GM23248 (cell line): ENCODE results near the gene MYLK. TPM values are rescaled to one million over a fixed set of nuclear protein-coding genes. Genes with fewer than 3 reads are reported as not detected.

ENCODE experiments used
- DNase-seq: peaks from one replicate; pipeline ENCODE4 v3.0.0-alpha.2; 2015
- H2AFZ ChIP-seq: fragments of 200-600 bp; sonication (generic); 2 replicates; pipeline ENCODE4 v1.6.1; 2016; ENCODE audit warnings: antibody characterized with exemption
- H3F3A ChIP-seq: fragments of 200-600 bp; sonication (generic); 2 replicates; pipeline ENCODE4 v1.6.1; 2016; ENCODE audit warnings: mild to moderate bottlenecking, antibody characterized with exemption, mixed run types; ENCODE audit not compliant: insufficient read depth
- H3K27ac ChIP-seq: fragments of 200-600 bp; sonication (generic); 2 replicates; pipeline ENCODE4 v1.5.1; 2016; ENCODE audit warnings: mild to moderate bottlenecking
- H3K27me3 ChIP-seq: fragments of 200-600 bp; sonication (generic); replicated peaks from 2 replicates; pipeline ENCODE4 v1.6.1; 2016; ENCODE audit warnings: mild to moderate bottlenecking; ENCODE audit not compliant: insufficient read depth
- H3K36me3 ChIP-seq: fragments of 200-600 bp; sonication (generic); 2 replicates; pipeline ENCODE4 v1.6.1; 2016; ENCODE audit warnings: low read depth, mild to moderate bottlenecking
- H3K4me1 ChIP-seq: fragments of 200-600 bp; sonication (generic); 2 replicates; pipeline ENCODE4 v1.6.1; 2016; ENCODE audit warnings: mild to moderate bottlenecking; ENCODE audit not compliant: insufficient read depth
- H3K4me2 ChIP-seq: fragments of 200-600 bp; sonication (generic); one replicate; pipeline ENCODE4 v1.6.1; 2016; ENCODE audit warnings: mild to moderate bottlenecking; ENCODE audit not compliant: unreplicated experiment
- H3K4me3 ChIP-seq: fragments of 200-600 bp; sonication (generic); 2 replicates; pipeline ENCODE4 v1.5.1; 2016; ENCODE audit warnings: mild to moderate bottlenecking
- H3K79me2 ChIP-seq: fragments of 200-600 bp; sonication (generic); 2 replicates; pipeline ENCODE4 v1.6.1; 2016; ENCODE audit warnings: mild to moderate bottlenecking; ENCODE audit not compliant: insufficient read depth
- H3K9ac ChIP-seq: fragments of 200-600 bp; sonication (generic); 2 replicates; pipeline ENCODE4 v1.6.1; 2016; ENCODE audit warnings: mild to moderate bottlenecking
- H3K9me2 ChIP-seq: fragments of 200-600 bp; sonication (generic); 2 replicates; pipeline ENCODE4 v1.6.1; 2016; ENCODE audit warnings: mixed run types, mild to moderate bottlenecking, moderate library complexity; ENCODE audit not compliant: insufficient read depth
- H3K9me3 ChIP-seq: fragments of 200-600 bp; sonication (generic); one replicate; pipeline ENCODE4 v1.6.1; 2017; ENCODE audit warnings: low read depth
- H4K20me1 ChIP-seq: fragments of 200-600 bp; sonication (generic); 2 replicates; pipeline ENCODE4 v1.6.0; 2016; ENCODE audit not compliant: insufficient read depth
- EZH2 ChIP-seq: fragments of 200-600 bp; sonication (generic); IDR thresholded peaks from 2 replicates; pipeline ENCODE4 v1.6.1; 2018; ENCODE audit warnings: antibody characterized with exemption, mild to moderate bottlenecking; ENCODE audit not compliant: insufficient read depth, poor library complexity, severe bottlenecking
- EZH2phosphoT487 ChIP-seq: fragments of 200-600 bp; sonication (generic); IDR thresholded peaks from 2 replicates; pipeline ENCODE4 v1.6.1; 2018; ENCODE audit warnings: antibody characterized with exemption, moderate library complexity, mild to moderate bottlenecking, low read depth; ENCODE audit not compliant: insufficient read depth
- WGBS, 2 experiments: methylation state at CpG; one replicate each; pipeline ENCODE4 v1.1.6; 2015 to 2017; ENCODE audit warnings: low lambda C conversion rate in 2 of 2, low coverage in 1 of 2; ENCODE audit errors: missing lambda C conversion rate in 2 of 2; 5-methylcytosine and 5-hydroxymethylcytosine counted together
- in situ Hi-C: fragments of 300-500 bp; cut with MboI; formaldehyde crosslinking; loops from 2 replicates; pipeline ENCODE4 v1.15.0; 2020
- polyA plus RNA-seq: library from polyadenylated mRNA; unstranded; fragments of >200 nt; fragmentation: Nextera tagmentation; extraction: Ambion mirVana; gene quantifications from 2 replicates; pipeline ENCODE4 v1.2.1, GENCODE V29; 2016
- total RNA-seq: library from RNA; depleted of rRNA; stranded (reverse); fragments of >200 nt; shearing (Covaris generic); gene quantifications from 2 replicates; pipeline ENCODE4 v1.2.3, GENCODE V29; 2014

The MYLK gene
- total and polyA plus RNA-seq, 2 experiments from 2014 or later = 110 to 174 TPM

DNA sequence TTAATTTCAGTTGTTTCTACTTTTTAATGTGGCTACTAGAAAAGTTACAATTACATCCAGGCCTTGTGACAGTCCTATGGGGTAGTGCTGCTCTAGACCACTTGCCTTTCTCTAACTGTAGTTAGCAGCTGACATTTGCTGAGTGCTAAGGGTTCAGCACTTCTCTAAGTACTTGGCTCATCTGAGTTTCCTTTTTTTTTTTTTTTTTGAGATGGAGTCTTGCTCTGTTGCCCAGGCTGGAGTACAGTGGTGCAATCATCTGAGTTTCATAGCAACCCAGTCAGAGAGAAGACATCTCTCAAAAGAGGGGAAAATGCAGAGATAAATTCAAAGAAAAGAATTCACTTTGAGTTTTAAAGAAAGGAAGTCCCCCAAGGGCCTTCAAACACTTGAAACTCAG is 130.8 kb downstream of the MYLK start:
- Histone ChIP-seq H3K4me3 (no peak overlapping the region), H3K27ac (peak overlapping the region; percentile 31; the same call in 1 of the 2 replicates), H3K9me2 (no peaks in the 10 kb centered on the region), H3K4me2 (no peak overlapping the region), H2AFZ (no peak overlapping the region), H3K9ac (no peak overlapping the region), H3K4me1 (peaks cover 78% of the 10 kb centered on the region), H3K36me3 (peaks cover 6% of the 10 kb centered on the region; the same call in 1 of the 2 replicates), H4K20me1 (no peaks in the 10 kb centered on the region), H3K9me3 (no peaks in the 10 kb centered on the region), H3K79me2 (peaks cover 21% of the 10 kb centered on the region), H3F3A (peaks cover 56% of the 10 kb centered on the region), H3K27me3 (no peaks in the 10 kb centered on the region)
- in situ Hi-C loops = no loop called here
- TF ChIP-seq EZH2phosphoT487 = no peak
- DNase-seq = no peak

DNA sequence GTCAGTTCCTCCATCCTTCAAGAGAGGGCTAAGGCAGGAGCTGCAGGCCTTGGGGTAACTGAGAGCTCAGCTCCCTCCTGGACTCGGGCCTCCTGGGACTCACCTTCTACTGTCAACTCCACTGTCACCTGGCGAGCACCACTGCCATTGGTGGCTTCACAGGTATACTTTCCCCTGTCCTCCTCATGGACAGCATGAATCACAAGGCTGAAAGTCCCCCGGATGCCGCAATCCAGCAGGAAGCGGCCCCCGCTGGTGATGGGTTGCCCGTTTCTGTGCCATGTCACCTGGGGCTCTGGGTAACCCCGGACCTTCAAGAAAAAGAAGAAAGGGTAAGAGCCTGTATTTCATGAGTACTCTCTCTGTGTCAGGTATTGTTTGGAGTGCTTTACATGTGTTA is 131.9 kb downstream of the MYLK start:
- peaks cover 45% of the 10 kb centered on the region for H3F3A ChIP-seq
- DNase-seq = no peak
- H4K20me1 ChIP-seq = no peaks in the 10 kb centered on the region
- TF ChIP-seq EZH2phosphoT487 = no peak
- TF ChIP-seq EZH2 = no peak
- H3K9me2 ChIP-seq = no peaks in the 10 kb centered on the region
- no peak overlapping the region for H3K4me3 ChIP-seq
- no peak overlapping the region for H3K9ac ChIP-seq
- peaks cover 16% of the 10 kb centered on the region; the same call in 1 of the 2 replicates for H3K36me3 ChIP-seq
- H3K4me1 ChIP-seq = peaks cover 68% of the 10 kb centered on the region
- no peak overlapping the region for H2AFZ ChIP-seq
- in situ Hi-C loops = no loop called here
- H3K79me2 ChIP-seq = peaks cover 21% of the 10 kb centered on the region
- H3K9me3 ChIP-seq = no peaks in the 10 kb centered on the region
- WGBS, 2 experiments = 97 to 99% methylated on average over 8 of the region's 8 CpGs
- no peak overlapping the region for H3K27ac ChIP-seq
- H3K4me2 ChIP-seq = no peak overlapping the region
- no peaks in the 10 kb centered on the region for H3K27me3 ChIP-seq

DNA sequence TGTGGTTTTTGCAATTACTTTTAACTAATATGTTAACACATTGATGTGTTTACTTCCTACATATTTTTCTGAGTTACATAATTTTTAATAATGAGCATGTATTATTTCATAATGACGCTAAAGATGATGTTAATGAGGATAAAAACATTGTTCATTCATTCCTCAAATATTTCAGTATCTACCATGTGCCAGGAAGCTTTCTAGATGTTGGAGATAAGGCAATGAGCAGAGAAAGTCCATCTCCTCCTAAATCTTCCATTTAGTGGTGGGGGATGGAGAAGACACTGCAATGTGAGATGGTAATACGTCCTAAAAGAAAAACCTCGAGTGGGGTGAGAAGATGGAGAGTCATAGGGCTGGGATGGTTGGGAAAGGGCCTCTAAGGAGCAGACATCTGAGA is 132.7 kb downstream of the MYLK start:
- H4K20me1 ChIP-seq = no peaks in the 10 kb centered on the region
- H2AFZ ChIP-seq = no peak overlapping the region
- peaks cover 60% of the 10 kb centered on the region for H3K4me1 ChIP-seq
- peaks cover 17% of the 10 kb centered on the region; the same call in 1 of the 2 replicates for H3K36me3 ChIP-seq
- in situ Hi-C loops = no loop called here
- H3K9me3 ChIP-seq = no peaks in the 10 kb centered on the region
- H3K9ac ChIP-seq = peak overlapping the region; percentile 46
- no peaks in the 10 kb centered on the region for H3K9me2 ChIP-seq
- no peak overlapping the region for H3K4me3 ChIP-seq
- WGBS, 2 experiments = 16 to 22% methylated on average over 3 of the region's 3 CpGs
- no peaks in the 10 kb centered on the region for H3K27me3 ChIP-seq
- H3F3A ChIP-seq = peaks cover 37% of the 10 kb centered on the region
- peak overlapping the region; percentile 72 for H3K4me2 ChIP-seq
- no peak for TF ChIP-seq EZH2
- H3K79me2 ChIP-seq = peaks cover 19% of the 10 kb centered on the region
- H3K27ac ChIP-seq = peak overlapping the region; percentile 95
- peak; percentile 61 for DNase-seq

DNA sequence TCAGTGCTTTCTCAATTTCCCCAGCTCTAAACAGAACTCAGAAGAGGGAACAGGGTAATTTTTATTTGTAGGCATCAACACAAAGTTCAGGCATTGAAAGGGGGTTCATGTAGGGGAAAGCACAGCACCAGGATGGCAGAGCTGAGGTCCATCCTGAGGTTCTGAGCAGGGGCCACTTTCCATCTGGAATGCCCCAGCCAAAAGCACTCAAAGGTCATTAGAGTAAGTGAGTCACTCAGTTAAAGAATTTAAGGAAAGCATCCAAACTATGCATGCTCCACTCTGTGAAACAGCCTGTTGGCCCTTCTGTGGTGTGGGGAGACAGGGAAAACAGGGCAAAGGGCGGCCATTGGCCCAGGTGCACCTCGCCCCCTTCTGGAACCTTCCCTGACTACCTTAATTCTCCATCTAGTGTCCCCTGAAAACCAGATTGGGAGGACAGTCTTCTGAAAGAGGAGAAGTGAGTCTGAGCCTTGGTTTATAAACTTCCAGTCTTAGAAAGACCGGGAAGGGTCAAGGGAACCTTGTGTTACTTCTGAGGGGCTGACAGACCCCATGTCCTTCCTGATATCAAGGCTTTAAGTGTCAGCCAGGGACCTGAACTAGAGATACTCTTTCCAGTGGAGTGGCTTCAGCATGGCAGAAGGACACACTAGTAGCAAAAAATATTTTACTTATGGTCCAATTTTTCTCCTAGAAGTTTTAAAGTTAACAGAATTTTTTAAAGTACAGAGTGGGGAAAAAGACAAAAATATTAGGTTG is 133.3 kb downstream of the MYLK start:
- Histone ChIP-seq H3K36me3 (peaks cover 17% of the 10 kb centered on the region; the same call in 1 of the 2 replicates), H3K27me3 (no peaks in the 10 kb centered on the region), H3K9me3 (no peaks in the 10 kb centered on the region), H3K4me2 (peak overlapping the region; percentile 72), H3K27ac (peak overlapping the region; percentile 95), H3K9me2 (no peaks in the 10 kb centered on the region), H2AFZ (no peak overlapping the region), H3K4me1 (peaks cover 54% of the 10 kb centered on the region), H4K20me1 (no peaks in the 10 kb centered on the region), H3K9ac (peak overlapping the region; percentile 60), H3K4me3 (0 out of 2 replicates have a peak overlapping the region, but pooled peaks have one; percentile 10), H3F3A (peaks cover 32% of the 10 kb centered on the region), H3K79me2 (peaks cover 16% of the 10 kb centered on the region)
- TF ChIP-seq EZH2 (no peak), EZH2phosphoT487 (no peak)
- peak; percentile 92 for DNase-seq
- 42 to 44% methylated on average over 3 of the region's 3 CpGs for WGBS, 2 experiments
- in situ Hi-C loops = no loop called here
